ENCODE measurements around the gene KRTAP10-8. TPM values are rescaled to one million over a fixed set of nuclear protein-coding genes. Genes with fewer than 3 reads are reported as not detected.
"Not testable (repeated sequence)": the region's sequence is repeated elsewhere in the genome, so short reads cannot be mapped to it uniquely, and the experiment has no call there.

Gene KRTAP10-8
- polyA plus RNA-seq, 1 donor = not detected

DNA sequence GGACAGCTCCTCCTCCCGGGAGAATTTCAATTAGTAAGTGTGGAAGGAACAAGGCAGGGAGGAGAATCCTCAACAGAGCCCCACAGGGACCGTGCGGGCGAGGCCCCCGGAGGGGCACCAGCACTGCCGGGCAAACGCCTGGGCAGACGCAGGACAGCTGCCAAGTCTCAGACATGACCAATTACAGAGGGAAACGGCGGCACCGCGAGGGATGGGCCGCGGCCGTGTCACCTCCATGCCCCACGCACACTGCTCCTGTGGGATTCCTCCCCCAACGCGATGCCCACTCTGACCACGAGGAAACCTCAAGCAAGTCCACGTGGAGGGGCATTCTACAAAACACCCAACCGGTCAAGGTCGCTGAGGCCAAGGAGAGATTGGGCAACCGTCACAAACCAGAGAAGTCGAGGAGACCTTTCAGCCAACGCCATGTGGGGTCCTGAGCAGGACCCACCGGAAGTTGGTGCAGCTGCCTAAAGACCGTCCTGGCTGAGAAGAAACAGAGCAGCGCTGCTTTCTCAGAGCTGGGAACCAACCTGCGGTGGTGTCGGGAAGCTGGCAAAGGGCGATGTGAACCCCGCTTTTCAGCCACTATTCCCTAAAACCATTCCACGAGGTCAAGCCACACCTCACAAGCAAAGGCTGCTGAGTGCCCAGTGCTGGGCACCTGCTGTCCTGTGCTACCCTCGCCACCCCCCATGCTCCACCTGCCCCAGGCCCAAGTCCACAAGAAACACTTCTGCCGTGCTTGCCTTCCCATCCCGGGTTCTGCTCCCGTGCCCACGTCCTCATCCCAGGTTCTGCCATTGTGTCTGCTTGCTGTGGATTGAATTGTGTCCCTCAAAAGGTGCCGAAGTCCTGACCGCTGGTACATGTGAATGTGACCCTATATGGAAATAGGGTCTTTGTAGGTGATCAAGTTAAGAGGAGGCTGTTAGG, 39.8 kb upstream of the KRTAP10-8 start:
- Histone ChIP-seq H3K4me1 (ENCODE audit: control insufficient read depth, insufficient read depth, low read length) (peaks cover 3% of the 10 kb centered on the region), H3K27ac (ENCODE audit: low read length) (no peak overlapping the region), H3K27me3 (ENCODE audit: control insufficient read depth, insufficient read depth, low read length) (no peaks in the 10 kb centered on the region), H3K9me3 (ENCODE audit: control insufficient read depth, low read depth, low read length) (peaks cover 6% of the 10 kb centered on the region), H3K36me3 (ENCODE audit: control insufficient read depth, insufficient read depth, low read length) (no peaks in the 10 kb centered on the region), H3K4me3 (ENCODE audit: low read length) (no peak overlapping the region)
- no peak for DNase-seq
- WGBS (ENCODE audit: insufficient coverage, low lambda C conversion rate) = no CpG with 5 or more reads among the region's 40 CpGs

DNA sequence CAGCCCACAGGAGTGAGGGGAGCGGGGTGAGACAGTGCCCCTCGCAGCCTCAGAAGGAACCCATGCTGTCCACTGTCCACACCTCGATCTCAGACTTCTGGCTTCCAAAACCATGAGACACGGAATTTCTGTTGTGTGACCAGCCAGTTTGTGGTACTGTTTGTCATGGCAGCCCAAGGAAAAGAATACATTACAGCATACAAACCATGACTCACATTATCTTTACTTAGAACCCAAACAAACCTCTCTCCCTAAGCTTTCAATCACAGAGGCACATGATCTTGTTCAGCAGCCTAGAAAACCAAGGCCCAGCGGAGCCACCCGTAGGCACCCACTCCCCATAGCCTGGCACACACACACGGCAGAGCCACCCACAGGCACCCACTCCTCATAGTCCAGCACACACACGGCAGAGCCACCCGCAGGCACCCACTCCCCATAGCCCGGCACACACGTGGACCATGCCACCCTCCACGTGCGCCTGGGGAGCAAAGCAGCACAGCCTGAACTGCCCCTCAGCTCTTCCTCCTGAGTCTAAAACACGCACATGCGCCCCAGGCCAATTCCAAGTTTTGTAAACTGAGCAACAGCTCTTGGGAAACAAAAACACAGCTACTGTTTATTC, 38.8 kb upstream of the KRTAP10-8 start:
- DNase-seq = no peak
- Histone ChIP-seq H3K36me3 (ENCODE audit: control insufficient read depth, insufficient read depth, low read length) (no peaks in the 10 kb centered on the region), H3K27me3 (ENCODE audit: control insufficient read depth, insufficient read depth, low read length) (no peaks in the 10 kb centered on the region), H3K4me1 (ENCODE audit: control insufficient read depth, insufficient read depth, low read length) (peaks cover 3% of the 10 kb centered on the region), H3K9me3 (ENCODE audit: control insufficient read depth, low read depth, low read length) (peaks cover 6% of the 10 kb centered on the region), H3K27ac (ENCODE audit: low read length) (no peak overlapping the region), H3K4me3 (ENCODE audit: low read length) (no peak overlapping the region)
- WGBS (ENCODE audit: insufficient coverage, low lambda C conversion rate) = no CpG with 5 or more reads among the region's 15 CpGs

DNA sequence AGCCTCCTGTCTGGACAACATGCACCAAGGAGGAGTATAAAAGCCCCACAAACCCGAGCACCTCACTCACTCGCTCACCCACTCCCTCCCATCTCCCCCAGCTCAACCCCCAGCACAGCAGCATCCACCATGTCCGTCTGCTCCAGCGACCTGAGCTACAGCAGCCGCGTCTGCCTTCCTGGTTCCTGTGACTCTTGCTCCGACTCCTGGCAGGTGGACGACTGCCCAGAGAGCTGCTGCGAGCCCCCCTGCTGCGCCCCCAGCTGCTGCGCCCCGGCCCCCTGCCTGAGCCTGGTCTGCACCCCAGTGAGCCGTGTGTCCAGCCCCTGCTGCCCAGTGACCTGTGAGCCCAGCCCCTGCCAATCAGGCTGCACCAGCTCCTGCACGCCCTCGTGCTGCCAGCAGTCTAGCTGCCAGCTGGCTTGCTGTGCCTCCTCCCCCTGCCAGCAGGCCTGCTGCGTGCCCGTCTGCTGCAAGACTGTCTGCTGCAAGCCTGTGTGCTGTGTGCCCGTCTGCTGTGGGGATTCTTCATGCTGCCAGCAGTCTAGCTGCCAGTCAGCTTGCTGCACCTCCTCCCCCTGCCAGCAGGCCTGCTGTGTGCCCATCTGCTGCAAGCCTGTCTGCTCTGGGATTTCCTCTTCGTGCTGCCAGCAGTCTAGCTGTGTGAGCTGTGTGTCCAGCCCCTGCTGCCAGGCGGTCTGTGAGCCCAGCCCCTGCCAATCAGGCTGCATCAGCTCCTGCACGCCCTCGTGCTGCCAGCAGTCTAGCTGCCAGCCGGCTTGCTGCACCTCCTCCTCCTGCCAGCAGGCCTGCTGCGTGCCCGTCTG, 38.0 kb upstream of the KRTAP10-8 start, which contains the start of gene KRTAP10-4:
KRTAP10-4 (plus strand) TSS at position 100 of the 827 bp plus-strand sequence; CDS start at position 130, 30 bp downstream.
- DNase-seq; H3K36me3 ChIP-seq (ENCODE audit: control insufficient read depth, insufficient read depth, low read length); H3K4me3 ChIP-seq (ENCODE audit: low read length); H3K4me1 ChIP-seq (ENCODE audit: control insufficient read depth, insufficient read depth, low read length); H3K27ac ChIP-seq (ENCODE audit: low read length); H3K27me3 ChIP-seq (ENCODE audit: control insufficient read depth, insufficient read depth, low read length): not testable (repeated sequence)
- no CpG with 5 or more reads among the region's 25 CpGs for WGBS (ENCODE audit: insufficient coverage, low lambda C conversion rate)
- H3K9me3 ChIP-seq (ENCODE audit: control insufficient read depth, low read depth, low read length) = peaks cover 12% of the 10 kb centered on the region

DNA sequence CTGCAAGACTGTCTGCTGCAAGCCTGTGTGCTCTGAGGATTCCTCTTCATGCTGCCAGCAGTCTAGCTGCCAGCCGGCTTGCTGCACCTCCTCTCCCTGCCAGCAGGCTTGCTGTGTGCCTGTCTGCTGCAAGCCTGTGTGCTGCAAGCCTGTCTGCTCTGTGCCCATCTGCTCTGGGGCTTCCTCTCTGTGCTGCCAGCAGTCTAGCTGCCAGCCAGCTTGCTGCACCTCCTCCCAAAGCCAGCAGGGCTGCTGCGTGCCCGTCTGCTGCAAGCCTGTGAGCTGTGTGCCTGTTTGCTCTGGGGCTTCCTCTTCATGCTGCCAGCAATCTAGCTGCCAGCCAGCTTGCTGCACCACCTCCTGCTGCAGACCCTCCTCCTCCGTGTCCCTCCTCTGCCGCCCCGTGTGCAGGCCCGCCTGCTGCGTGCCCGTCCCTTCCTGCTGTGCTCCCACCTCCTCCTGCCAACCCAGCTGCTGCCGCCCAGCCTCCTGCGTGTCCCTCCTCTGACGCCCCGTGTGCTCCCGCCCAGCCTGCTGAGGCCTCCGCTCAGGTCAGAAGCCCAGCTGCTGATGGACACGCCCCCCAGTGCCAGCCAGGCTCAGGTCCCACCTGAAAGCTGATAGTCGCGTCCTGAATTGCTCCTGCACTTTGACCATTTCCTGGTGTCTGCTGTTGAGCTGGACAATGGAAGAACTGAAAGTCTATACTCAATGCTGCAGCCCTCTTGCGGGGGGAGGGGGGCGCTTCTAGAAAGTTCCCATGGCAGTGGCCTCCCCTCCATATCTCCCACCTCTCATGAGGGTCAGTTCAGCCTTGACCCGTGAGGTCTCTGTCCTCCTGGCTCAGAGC, 37.2 kb upstream of the KRTAP10-8 start:
- Histone ChIP-seq H3K27me3 (ENCODE audit: control insufficient read depth, insufficient read depth, low read length) (no peaks in the 10 kb centered on the region), H3K9me3 (ENCODE audit: control insufficient read depth, low read depth, low read length) (peaks cover 17% of the 10 kb centered on the region), H3K4me1 (ENCODE audit: control insufficient read depth, insufficient read depth, low read length) (peaks cover 3% of the 10 kb centered on the region), H3K27ac (ENCODE audit: low read length) (no peak overlapping the region), H3K36me3 (ENCODE audit: control insufficient read depth, insufficient read depth, low read length) (no peaks in the 10 kb centered on the region), H3K4me3 (ENCODE audit: low read length) (no peak overlapping the region)
- WGBS (ENCODE audit: insufficient coverage, low lambda C conversion rate) = no CpG with 5 or more reads among the region's 21 CpGs
- DNase-seq = peak; percentile 78 to 81

DNA sequence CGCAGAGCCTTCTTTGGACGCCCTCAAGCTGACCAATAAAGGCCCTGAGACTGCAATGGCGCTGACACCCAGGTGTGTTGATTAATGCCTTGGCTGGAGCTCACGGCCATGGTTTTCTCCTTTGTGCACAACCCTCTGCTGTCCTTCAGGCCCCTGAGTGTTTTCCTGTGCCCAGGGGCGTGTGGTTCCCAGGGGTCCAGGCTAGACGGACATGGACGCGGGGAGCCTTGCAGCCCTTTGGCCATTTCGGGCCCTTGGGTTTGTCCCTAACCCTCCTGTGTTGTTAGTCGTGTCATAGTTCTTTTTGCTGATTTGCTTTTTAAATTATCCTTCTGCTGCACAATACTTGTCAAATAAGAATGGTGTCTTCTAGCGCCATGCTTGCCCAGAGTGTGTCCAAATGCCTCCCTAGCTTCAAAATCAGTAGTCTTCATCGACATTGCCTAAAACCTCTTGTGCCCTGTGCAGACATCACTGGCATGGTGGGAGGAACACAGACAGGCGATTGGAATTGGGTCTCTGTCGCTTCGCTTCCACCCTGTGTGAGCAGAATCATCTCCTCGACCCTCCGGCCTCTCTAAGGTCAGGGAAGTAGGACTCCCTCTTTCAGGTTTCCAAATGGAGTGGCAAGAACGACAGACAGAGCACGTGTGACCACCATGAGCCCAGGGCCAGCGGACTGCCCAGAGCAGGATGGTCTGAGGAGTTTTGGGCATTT, 36.4 kb upstream of the KRTAP10-8 start:
- no peaks in the 10 kb centered on the region for H3K27me3 ChIP-seq (ENCODE audit: control insufficient read depth, insufficient read depth, low read length)
- no peak overlapping the region for H3K4me3 ChIP-seq (ENCODE audit: low read length)
- peaks cover 21% of the 10 kb centered on the region for H3K9me3 ChIP-seq (ENCODE audit: control insufficient read depth, low read depth, low read length)
- no peak overlapping the region for H3K27ac ChIP-seq (ENCODE audit: low read length)
- H3K4me1 ChIP-seq (ENCODE audit: control insufficient read depth, insufficient read depth, low read length) = peaks cover 3% of the 10 kb centered on the region
- no peaks in the 10 kb centered on the region for H3K36me3 ChIP-seq (ENCODE audit: control insufficient read depth, insufficient read depth, low read length)
- 100% methylated on average over 2 of the region's 20 CpGs for WGBS (ENCODE audit: insufficient coverage, low lambda C conversion rate)
- no peak for DNase-seq

DNA sequence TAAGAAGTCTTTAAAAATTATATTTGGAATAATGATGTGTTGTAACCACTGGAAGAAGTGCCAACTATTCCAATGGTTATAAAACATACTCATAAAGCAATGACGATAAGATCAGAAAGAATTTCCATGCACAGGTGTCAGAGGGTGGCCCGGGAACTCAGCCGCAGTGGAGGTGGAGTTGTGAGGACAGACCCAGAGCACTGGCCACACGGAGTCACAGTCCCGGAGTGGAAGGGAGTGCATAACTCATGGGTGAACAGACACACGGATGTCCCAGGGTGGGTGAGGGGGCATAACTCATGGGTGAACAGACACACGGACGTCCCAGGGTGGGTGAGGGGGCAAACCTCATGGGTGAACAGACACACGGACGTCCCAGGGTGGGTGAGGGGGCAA, 35.9 kb upstream of the KRTAP10-8 start:
- no CpG with 5 or more reads among the region's 10 CpGs for WGBS (ENCODE audit: insufficient coverage, low lambda C conversion rate)
- peaks cover 22% of the 10 kb centered on the region for H3K9me3 ChIP-seq (ENCODE audit: control insufficient read depth, low read depth, low read length)
- no peak for DNase-seq

DNA sequence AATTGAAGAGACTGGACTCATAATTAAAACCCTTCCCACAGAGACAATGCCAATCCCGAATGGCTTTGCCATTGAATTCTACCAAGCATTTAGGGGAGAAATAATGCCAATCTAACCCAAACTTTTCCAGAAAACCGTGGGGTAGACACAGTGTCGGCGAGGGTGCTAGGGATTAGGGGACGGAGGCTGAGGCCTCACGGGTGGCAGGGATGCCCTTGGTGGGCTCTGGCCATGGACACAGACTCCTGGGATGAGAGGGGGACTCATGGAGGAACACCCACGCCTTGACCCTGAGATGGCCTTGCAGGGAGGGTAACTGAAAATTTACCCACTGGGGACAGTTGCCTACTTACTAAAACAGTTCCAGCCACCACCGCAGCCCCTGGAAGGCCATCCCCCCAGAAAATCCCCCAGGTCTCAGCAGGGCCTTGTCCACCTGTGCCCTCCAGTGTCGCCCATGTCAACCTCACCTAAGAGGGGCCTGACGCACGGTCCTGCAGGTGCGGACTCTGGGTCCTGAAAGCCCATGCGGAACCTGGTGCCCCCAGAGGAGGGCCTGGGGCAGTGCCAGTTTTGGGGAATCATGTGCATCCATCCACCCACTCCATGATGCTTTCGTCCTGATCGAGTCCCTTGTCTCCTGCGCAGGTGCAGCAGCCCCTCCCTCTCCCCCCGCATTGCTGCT, 33.4 kb upstream of the KRTAP10-8 start:
- Histone ChIP-seq H3K36me3 (ENCODE audit: control insufficient read depth, insufficient read depth, low read length) (no peaks in the 10 kb centered on the region), H3K27me3 (ENCODE audit: control insufficient read depth, insufficient read depth, low read length) (no peaks in the 10 kb centered on the region), H3K4me3 (ENCODE audit: low read length) (no peak overlapping the region), H3K4me1 (ENCODE audit: control insufficient read depth, insufficient read depth, low read length) (peaks cover 3% of the 10 kb centered on the region), H3K27ac (ENCODE audit: low read length) (no peak overlapping the region), H3K9me3 (ENCODE audit: control insufficient read depth, low read depth, low read length) (peaks cover 21% of the 10 kb centered on the region)
- no CpG with 5 or more reads among the region's 17 CpGs for WGBS (ENCODE audit: insufficient coverage, low lambda C conversion rate)
- no peak for DNase-seq

More for the DNA sequence above, 35.9 kb upstream of the KRTAP10-8 start:
- H3K4me3 ChIP-seq (ENCODE audit: low read length) = no peak overlapping the region
- H3K4me1 ChIP-seq (ENCODE audit: control insufficient read depth, insufficient read depth, low read length) = peaks cover 3% of the 10 kb centered on the region
- H3K36me3 ChIP-seq (ENCODE audit: control insufficient read depth, insufficient read depth, low read length) = no peaks in the 10 kb centered on the region
- H3K27me3 ChIP-seq (ENCODE audit: control insufficient read depth, insufficient read depth, low read length) = no peaks in the 10 kb centered on the region
- H3K27ac ChIP-seq (ENCODE audit: low read length) = no peak overlapping the region

DNA sequence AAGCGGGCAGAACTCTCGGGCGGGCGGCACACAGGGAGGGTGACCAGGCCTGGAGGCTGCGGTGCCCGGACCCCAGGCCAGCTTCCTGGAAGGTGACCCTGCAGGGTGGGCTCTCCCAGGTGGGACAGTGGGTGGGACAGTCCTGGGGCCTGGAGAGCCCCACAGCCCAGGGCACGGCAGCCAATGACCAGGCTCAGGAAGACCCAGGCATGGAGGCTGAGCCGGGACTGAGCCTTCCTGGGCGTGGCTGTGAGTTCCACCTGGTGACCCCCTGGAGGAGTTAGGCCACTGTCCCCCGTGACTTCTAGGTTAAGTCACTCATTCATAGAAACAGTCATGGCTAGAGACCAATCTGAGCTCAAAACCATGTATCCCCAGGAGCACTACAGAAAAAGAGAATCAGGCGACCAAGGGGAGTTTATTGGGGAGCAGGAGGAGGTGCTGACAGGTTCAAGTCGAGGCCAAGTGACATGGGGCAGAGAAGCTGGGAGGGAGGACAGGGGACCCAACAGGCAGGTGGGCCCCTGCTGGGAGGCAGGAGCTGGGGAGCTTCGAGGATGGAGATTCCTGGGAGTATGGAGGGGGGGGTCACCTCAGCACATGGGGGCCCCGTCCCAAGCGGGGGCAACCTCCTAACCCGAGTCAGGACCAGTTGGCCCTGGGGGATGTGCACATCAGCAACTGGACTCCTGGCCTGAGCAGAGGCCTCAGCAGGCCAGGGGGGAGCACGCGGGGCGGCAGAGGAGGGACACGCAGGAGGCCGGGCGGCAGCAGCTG, 32.6 kb upstream of the KRTAP10-8 start:
- no peaks in the 10 kb centered on the region for H3K36me3 ChIP-seq (ENCODE audit: control insufficient read depth, insufficient read depth, low read length)
- no peak overlapping the region for H3K4me3 ChIP-seq (ENCODE audit: low read length)
- H3K9me3 ChIP-seq (ENCODE audit: control insufficient read depth, low read depth, low read length) = peaks cover 21% of the 10 kb centered on the region
- peaks cover 3% of the 10 kb centered on the region for H3K4me1 ChIP-seq (ENCODE audit: control insufficient read depth, insufficient read depth, low read length)
- WGBS (ENCODE audit: insufficient coverage, low lambda C conversion rate) = no CpG with 5 or more reads among the region's 22 CpGs
- H3K27me3 ChIP-seq (ENCODE audit: control insufficient read depth, insufficient read depth, low read length) = no peaks in the 10 kb centered on the region
- DNase-seq = no peak
- no peak overlapping the region for H3K27ac ChIP-seq (ENCODE audit: low read length)
